ENCODE results near the gene URM1. TPM values are rescaled to one million over a fixed set of nuclear protein-coding genes. Genes with fewer than 3 reads are reported as not detected.

Gene URM1
- total RNA-seq, 2 experiments from 2014 or later = 44.4 to 45.2 TPM

- H3K27me3 Mint-ChIP-seq (ENCODE audit: low read depth) = no peaks in the 10 kb centered on the region
- peaks cover 18% of the 10 kb centered on the region for H3K36me3 Mint-ChIP-seq (ENCODE audit: low read depth)
- CTCF ChIA-PET = interaction anchor here (0.8 kb wide), 1 partner anchor 11 kb away, joined by 3 read pairs; no protein-coding TSS in a partner anchor
- no peaks in the 10 kb centered on the region for H3K9me3 Mint-ChIP-seq
- intact Hi-C loops (cut with micrococcal nuclease) = no loop called here
- no peak overlapping the region for H3K4me3 Mint-ChIP-seq
- DNase-seq = no peak
- no peak overlapping the region for H3K27ac Mint-ChIP-seq
- no peaks in the 10 kb centered on the region for H3K4me1 Mint-ChIP-seq (ENCODE audit: low read depth)
These were observed 19.9 kb downstream of the URM1 start for GRCh38 chr9:128390813-128391711.

GRCh38 chr9:128391956-128392301, 20.8 kb downstream of the URM1 start:
- DNase-seq = no peak
- intact Hi-C loops (cut with micrococcal nuclease) = no loop called here
- H3K4me1 Mint-ChIP-seq (ENCODE audit: low read depth) = no peaks in the 10 kb centered on the region
- H3K27ac Mint-ChIP-seq = no peak overlapping the region
- H3K4me3 Mint-ChIP-seq = no peak overlapping the region
- no peaks in the 10 kb centered on the region for H3K9me3 Mint-ChIP-seq
- CTCF ChIA-PET = interaction anchor here (0.8 kb wide), 1 partner anchor 10 kb away, joined by 3 read pairs; no protein-coding TSS in a partner anchor
- peaks cover 17% of the 10 kb centered on the region for H3K36me3 Mint-ChIP-seq (ENCODE audit: low read depth)
- H3K27me3 Mint-ChIP-seq (ENCODE audit: low read depth) = peaks cover 2% of the 10 kb centered on the region

DNA sequence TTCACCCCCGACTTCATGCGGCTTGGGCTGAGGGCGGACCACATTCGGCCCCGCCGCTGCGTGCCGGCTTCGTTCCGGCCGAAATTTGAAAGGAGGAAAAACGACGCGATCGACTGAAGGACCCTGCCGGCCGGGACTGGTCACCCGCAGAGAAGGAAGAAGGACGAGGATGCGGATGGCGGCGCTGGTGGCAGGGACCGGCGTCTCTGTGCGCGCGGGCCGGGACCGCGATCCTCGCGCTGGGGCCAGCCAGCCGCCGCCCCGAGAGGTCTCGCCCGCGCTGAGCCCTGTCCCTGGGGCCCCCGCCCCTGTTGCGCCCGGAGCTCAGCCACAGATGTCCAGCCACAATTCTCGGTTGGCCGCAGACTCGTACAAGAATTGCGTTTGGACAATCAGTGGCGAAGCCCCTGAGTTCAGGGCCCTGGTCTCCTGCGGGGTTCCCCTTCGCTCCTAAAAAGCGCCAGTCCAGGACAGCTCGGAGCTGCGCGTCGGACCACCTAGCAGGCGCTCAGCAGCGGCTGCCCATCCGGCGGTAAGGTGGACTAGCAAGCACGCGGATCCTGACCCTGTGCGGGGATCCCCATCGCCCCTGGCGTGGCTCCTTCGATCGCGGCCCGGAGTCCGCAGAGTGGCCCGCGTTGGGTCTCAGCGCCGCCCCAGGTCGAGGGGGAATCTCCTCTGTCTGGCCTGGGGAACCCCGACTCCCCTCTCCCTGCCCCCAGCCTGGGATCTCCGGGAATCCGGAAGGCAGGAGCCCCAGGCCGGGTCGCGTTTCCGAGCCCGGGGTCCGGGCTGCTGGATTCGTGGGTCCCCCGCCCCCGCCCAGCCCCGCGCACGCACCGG, 21.3 kb downstream of the URM1 start:
- Mint-ChIP-seq H3K36me3 (ENCODE audit: low read depth) (peaks cover 16% of the 10 kb centered on the region), H3K9me3 (no peaks in the 10 kb centered on the region), H3K4me1 (ENCODE audit: low read depth) (no peaks in the 10 kb centered on the region), H3K27ac (no peak overlapping the region), H3K4me3 (no peak overlapping the region), H3K27me3 (ENCODE audit: low read depth) (peaks cover 8% of the 10 kb centered on the region)
- CTCF ChIA-PET = interaction anchor here (0.6 kb wide), 1 partner anchor 88 kb away, joined by 3 read pairs; no protein-coding TSS in a partner anchor
- no peak for DNase-seq
- intact Hi-C loops (cut with micrococcal nuclease) = no loop called here

- CTCF ChIA-PET = interaction anchor here (1.0 kb wide), 1 partner anchor 46 kb away, joined by 4 read pairs; no protein-coding TSS in a partner anchor
- Mint-ChIP-seq H3K4me3 (no peak overlapping the region), H3K36me3 (ENCODE audit: low read depth) (peaks cover 16% of the 10 kb centered on the region), H3K4me1 (ENCODE audit: low read depth) (no peaks in the 10 kb centered on the region), H3K9me3 (no peaks in the 10 kb centered on the region), H3K27ac (no peak overlapping the region), H3K27me3 (ENCODE audit: low read depth) (peaks cover 10% of the 10 kb centered on the region)
- intact Hi-C loops (cut with micrococcal nuclease) = no loop called here
- no peak for DNase-seq
These were observed 22.1 kb downstream of the URM1 start for GRCh38 chr9:128393145-128393775.

- CTCF ChIA-PET = interaction anchor here (1.0 kb wide), 1 partner anchor 45 kb away, joined by 4 read pairs; no protein-coding TSS in a partner anchor
- intact Hi-C loops (cut with micrococcal nuclease) = no loop called here
These were observed 22.8 kb downstream of the URM1 start for GRCh38 chr9:128393970-128394369.

GRCh38 chr9:128394379-128395168, 23.4 kb downstream of the URM1 start:
- no peak for DNase-seq
- intact Hi-C loops (cut with micrococcal nuclease) = no loop called here
- Mint-ChIP-seq H3K9me3 (no peaks in the 10 kb centered on the region), H3K36me3 (ENCODE audit: low read depth) (peaks cover 13% of the 10 kb centered on the region), H3K27me3 (ENCODE audit: low read depth) (peaks cover 10% of the 10 kb centered on the region), H3K27ac (no peak overlapping the region), H3K4me3 (no peak overlapping the region), H3K4me1 (ENCODE audit: low read depth) (no peaks in the 10 kb centered on the region)
- CTCF ChIA-PET = interaction anchor here (1.0 kb wide), 1 partner anchor 45 kb away, joined by 4 read pairs; no protein-coding TSS in a partner anchor

More at GRCh38 chr9:128393970-128394369, 22.8 kb downstream of the URM1 start:
- Mint-ChIP-seq H3K4me3 (no peak overlapping the region), H3K36me3 (ENCODE audit: low read depth) (peaks cover 15% of the 10 kb centered on the region), H3K27me3 (ENCODE audit: low read depth) (peaks cover 10% of the 10 kb centered on the region), H3K4me1 (ENCODE audit: low read depth) (no peaks in the 10 kb centered on the region), H3K27ac (no peak overlapping the region), H3K9me3 (no peaks in the 10 kb centered on the region)
- no peak for DNase-seq

- H3K27me3 Mint-ChIP-seq (ENCODE audit: low read depth) = peaks cover 10% of the 10 kb centered on the region
- no peak overlapping the region for H3K4me3 Mint-ChIP-seq
- no peak for DNase-seq
- H3K9me3 Mint-ChIP-seq = no peaks in the 10 kb centered on the region
- H3K27ac Mint-ChIP-seq = no peak overlapping the region
- peaks cover 2% of the 10 kb centered on the region for H3K36me3 Mint-ChIP-seq (ENCODE audit: low read depth)
- no peaks in the 10 kb centered on the region for H3K4me1 Mint-ChIP-seq (ENCODE audit: low read depth)
- CTCF ChIA-PET = no interaction called here
- intact Hi-C loops (cut with micrococcal nuclease) = no loop called here
These were observed 25.9 kb downstream of the URM1 start for GRCh38 chr9:128396970-128397613.

- H3K4me1 Mint-ChIP-seq (ENCODE audit: low read depth) = no peaks in the 10 kb centered on the region
- CTCF ChIA-PET = interaction anchor here (0.6 to 0.9 kb wide), 2 partner anchors 43 to 131 kb away, joined by 3 to 4 read pairs; no protein-coding TSS in a partner anchor
- H3K27ac Mint-ChIP-seq = no peak overlapping the region
These were observed 26.7 kb downstream of the URM1 start for GRCh38 chr9:128397831-128398230.

DNA sequence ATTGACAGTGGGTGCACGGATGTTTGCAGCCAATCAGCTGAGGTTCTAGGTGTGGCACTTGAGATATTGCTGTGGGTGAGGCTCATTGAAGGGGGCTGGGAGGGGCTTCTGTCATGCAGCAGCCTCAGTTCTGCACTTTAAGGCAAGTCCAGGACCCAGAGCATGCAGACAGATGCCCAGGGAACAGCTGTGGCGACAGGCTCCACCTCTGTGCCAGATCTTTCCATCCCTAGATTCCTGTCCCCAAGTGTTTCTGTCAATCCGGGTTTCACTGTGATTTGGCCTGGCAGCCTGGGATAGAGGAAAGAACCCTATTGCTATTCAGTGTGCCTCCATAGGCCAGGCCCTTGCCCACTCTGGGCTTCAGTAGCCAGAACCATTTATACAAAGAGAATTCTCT, 28.7 kb downstream of the URM1 start:
- Mint-ChIP-seq H3K36me3 (ENCODE audit: low read depth) (no peaks in the 10 kb centered on the region), H3K27ac (no peak overlapping the region), H3K27me3 (ENCODE audit: low read depth) (peaks cover 10% of the 10 kb centered on the region), H3K4me3 (no peak overlapping the region), H3K4me1 (ENCODE audit: low read depth) (no peaks in the 10 kb centered on the region), H3K9me3 (no peaks in the 10 kb centered on the region)
- no peak for DNase-seq
- CTCF ChIA-PET = interaction anchor here (0.6 kb wide), 2 partner anchors 20 to 575 kb away, joined by 3 read pairs; no protein-coding TSS in a partner anchor
- intact Hi-C loops (cut with micrococcal nuclease) = no loop called here

More at GRCh38 chr9:128397831-128398230, 26.7 kb downstream of the URM1 start:
- intact Hi-C loops (cut with micrococcal nuclease) = no loop called here
- Mint-ChIP-seq H3K36me3 (ENCODE audit: low read depth) (no peaks in the 10 kb centered on the region), H3K9me3 (no peaks in the 10 kb centered on the region), H3K27me3 (ENCODE audit: low read depth) (peaks cover 10% of the 10 kb centered on the region), H3K4me3 (no peak overlapping the region)
- DNase-seq = no peak

DNA sequence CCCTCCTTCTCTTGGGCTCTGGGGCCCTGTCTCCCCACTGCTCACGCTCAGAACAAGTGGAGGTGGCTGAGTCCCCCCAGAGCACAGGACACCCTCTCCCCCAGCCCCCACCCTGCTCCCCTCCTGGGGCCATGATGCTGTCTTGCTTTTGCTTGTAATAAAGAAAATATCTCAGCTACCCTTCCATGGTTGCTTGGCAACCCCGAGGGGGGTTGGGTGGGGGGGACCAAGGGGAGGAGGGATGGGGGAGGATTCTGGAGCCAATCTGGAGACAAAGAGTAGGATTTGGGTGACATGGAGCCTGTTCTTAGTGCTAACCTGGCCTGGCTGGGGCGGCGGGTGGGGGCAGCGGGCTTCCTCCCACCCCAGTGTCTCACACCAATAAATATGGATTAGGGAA, 33.4 kb downstream of the URM1 start:
- CTCF ChIA-PET = no interaction called here
- no peaks in the 10 kb centered on the region for H3K4me1 Mint-ChIP-seq (ENCODE audit: low read depth)
- no peaks in the 10 kb centered on the region for H3K36me3 Mint-ChIP-seq (ENCODE audit: low read depth)
- H3K9me3 Mint-ChIP-seq = no peaks in the 10 kb centered on the region
- H3K27me3 Mint-ChIP-seq (ENCODE audit: low read depth) = peaks cover 14% of the 10 kb centered on the region
- no peak for DNase-seq
- no peak overlapping the region for H3K4me3 Mint-ChIP-seq
- no peak overlapping the region for H3K27ac Mint-ChIP-seq
- intact Hi-C loops (cut with micrococcal nuclease) = no loop called here

GRCh38 chr9:128405077-128405779, 34.1 kb downstream of the URM1 start:
- peaks cover 20% of the 10 kb centered on the region for H3K27me3 Mint-ChIP-seq (ENCODE audit: low read depth)
- H3K4me3 Mint-ChIP-seq = no peak overlapping the region
- CTCF ChIA-PET = no interaction called here
- intact Hi-C loops (cut with micrococcal nuclease) = no loop called here
- no peaks in the 10 kb centered on the region for H3K4me1 Mint-ChIP-seq (ENCODE audit: low read depth)
- H3K27ac Mint-ChIP-seq = no peak overlapping the region
- H3K36me3 Mint-ChIP-seq (ENCODE audit: low read depth) = no peaks in the 10 kb centered on the region
- H3K9me3 Mint-ChIP-seq = no peaks in the 10 kb centered on the region
- no peak for DNase-seq
